ENCODE results near the gene METTL26. TPM values are rescaled to one million over a fixed set of nuclear protein-coding genes. Genes with fewer than 3 reads are reported as not detected.

METTL26 gene
- total and polyA plus RNA-seq, 9 of the 15 experiments (the other 6 are each of a cell fraction or from before 2014, with no cell fraction given) = 7.3 to 262 (median 80.9) TPM

DNA sequence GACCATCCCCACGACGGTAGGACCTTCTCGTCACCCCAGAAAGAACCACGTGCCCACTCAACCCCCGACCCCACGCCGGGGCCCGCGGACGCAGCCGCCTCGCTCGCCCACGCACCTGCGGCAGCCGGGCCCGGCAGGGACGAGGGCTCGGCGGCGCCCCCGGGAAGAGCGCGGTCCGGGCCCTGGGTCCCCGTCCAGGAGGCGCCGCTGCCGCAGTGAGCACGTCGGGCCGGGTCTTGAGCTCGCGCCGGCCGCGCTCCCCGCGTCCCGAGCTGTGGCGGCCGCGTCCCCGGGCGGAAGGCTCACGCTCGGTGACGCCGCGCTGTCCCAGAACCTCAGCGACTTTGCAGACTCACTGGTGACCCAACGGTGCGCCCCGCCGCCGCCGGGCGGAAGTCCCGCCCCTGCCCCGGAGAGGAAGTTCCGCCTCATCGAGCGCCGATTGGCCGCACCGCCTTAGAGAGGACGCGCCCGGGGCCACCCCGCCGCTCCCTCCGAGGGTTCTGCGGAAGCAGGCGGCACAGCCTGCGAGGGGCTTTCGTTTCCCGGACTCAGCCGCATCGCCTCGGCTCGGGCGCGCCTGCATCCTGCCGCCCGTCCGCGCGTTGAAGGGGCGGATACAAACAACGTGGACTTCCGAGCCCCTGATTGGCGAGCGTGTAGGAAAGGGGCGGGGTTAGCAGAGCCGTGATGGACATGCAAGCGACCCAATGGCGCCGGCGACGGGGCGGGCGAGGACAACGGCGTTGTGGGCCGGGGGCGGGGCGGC lies 47.0 kb downstream of the METTL26 start (continued):
- TF ChIP-seq TAF1 (IDR thresholded peaks at IDR 0.05; ENCODE audit: control insufficient read depth, extremely low read depth, insufficient read depth, low read length, severe bottlenecking) (peak; percentile 88), TEAD1 (CRISPR knock-in tag; IDR thresholded peaks at IDR 0.05) (peak in 1 of 2 experiments; percentile 65; a peak in 2 of 4 replicates), RBBP5 (IDR thresholded peaks at IDR 0.05; ENCODE audit: borderline replicate concordance, insufficient read depth, low read length, poor library complexity, severe bottlenecking) (peak; percentile 57), ZNF699 (CRISPR knock-in tag; IDR thresholded peaks at IDR 0.05; ENCODE audit: insufficient replicate concordance) (no peak), KAT8 (IDR thresholded peaks at IDR 0.05; ENCODE audit: low read depth) (no peak), SMARCC2 (IDR thresholded peaks at IDR 0.05; ENCODE audit: low read depth) (no peak), PTTG1 (tag; IDR thresholded peaks at IDR 0.05; ENCODE audit: low read depth) (no peak), SREBF2 (CRISPR knock-in tag; IDR thresholded peaks at IDR 0.05) (no peak), HDAC3 (IDR thresholded peaks at IDR 0.05; ENCODE audit: borderline replicate concordance, partially characterized antibody) (no peak), ZNF780A (CRISPR knock-in tag; IDR thresholded peaks at IDR 0.05) (no peak; the same call in 1 of the 2 replicates), ZNF121 (CRISPR knock-in tag; conservative IDR thresholded peaks at IDR 0.05) (no peak), SAFB2 (IDR thresholded peaks at IDR 0.05; ENCODE audit: borderline replicate concordance, low read depth, low read length, severe bottlenecking) (no peak), ELF2 (CRISPR knock-in tag; IDR thresholded peaks at IDR 0.05) (no peak), XRCC4 (IDR thresholded peaks at IDR 0.05; ENCODE audit: extremely low read depth, insufficient read depth, insufficient read length) (no peak), NFRKB (IDR thresholded peaks at IDR 0.05; ENCODE audit: low read depth) (0 out of 2 replicates have a peak, but pooled peaks have one; percentile 3)
- TF ChIP-seq, protein P1, sequence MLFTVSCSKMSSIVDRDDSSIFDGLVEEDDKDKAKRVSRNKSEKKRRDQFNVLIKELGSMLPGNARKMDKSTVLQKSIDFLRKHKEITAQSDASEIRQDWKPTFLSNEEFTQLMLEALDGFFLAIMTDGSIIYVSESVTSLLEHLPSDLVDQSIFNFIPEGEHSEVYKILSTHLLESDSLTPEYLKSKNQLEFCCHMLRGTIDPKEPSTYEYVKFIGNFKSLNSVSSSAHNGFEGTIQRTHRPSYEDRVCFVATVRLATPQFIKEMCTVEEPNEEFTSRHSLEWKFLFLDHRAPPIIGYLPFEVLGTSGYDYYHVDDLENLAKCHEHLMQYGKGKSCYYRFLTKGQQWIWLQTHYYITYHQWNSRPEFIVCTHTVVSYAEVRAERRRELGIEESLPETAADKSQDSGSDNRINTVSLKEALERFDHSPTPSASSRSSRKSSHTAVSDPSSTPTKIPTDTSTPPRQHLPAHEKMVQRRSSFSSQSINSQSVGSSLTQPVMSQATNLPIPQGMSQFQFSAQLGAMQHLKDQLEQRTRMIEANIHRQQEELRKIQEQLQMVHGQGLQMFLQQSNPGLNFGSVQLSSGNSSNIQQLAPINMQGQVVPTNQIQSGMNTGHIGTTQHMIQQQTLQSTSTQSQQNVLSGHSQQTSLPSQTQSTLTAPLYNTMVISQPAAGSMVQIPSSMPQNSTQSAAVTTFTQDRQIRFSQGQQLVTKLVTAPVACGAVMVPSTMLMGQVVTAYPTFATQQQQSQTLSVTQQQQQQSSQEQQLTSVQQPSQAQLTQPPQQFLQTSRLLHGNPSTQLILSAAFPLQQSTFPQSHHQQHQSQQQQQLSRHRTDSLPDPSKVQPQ (CRISPR knock-in tag; IDR thresholded peaks at IDR 0.05; ENCODE audit: borderline replicate concordance) = no peak
- TF ChIP-seq, protein P2, sequence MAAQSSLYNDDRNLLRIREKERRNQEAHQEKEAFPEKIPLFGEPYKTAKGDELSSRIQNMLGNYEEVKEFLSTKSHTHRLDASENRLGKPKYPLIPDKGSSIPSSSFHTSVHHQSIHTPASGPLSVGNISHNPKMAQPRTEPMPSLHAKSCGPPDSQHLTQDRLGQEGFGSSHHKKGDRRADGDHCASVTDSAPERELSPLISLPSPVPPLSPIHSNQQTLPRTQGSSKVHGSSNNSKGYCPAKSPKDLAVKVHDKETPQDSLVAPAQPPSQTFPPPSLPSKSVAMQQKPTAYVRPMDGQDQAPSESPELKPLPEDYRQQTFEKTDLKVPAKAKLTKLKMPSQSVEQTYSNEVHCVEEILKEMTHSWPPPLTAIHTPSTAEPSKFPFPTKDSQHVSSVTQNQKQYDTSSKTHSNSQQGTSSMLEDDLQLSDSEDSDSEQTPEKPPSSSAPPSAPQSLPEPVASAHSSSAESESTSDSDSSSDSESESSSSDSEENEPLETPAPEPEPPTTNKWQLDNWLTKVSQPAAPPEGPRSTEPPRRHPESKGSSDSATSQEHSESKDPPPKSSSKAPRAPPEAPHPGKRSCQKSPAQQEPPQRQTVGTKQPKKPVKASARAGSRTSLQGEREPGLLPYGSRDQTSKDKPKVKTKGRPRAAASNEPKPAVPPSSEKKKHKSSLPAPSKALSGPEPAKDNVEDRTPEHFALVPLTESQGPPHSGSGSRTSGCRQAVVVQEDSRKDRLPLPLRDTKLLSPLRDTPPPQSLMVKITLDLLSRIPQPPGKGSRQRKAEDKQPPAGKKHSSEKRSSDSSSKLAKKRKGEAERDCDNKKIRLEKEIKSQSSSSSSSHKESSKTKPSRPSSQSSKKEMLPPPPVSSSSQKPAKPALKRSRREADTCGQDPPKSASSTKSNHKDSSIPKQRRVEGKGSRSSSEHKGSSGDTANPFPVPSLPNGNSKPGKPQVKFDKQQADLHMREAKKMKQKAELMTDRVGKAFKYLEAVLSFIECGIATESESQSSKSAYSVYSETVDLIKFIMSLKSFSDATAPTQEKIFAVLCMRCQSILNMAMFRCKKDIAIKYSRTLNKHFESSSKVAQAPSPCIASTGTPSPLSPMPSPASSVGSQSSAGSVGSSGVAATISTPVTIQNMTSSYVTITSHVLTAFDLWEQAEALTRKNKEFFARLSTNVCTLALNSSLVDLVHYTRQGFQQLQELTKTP (IDR thresholded peaks at IDR 0.05; ENCODE audit: low read depth in 1 of 2, partially characterized antibody in 2 of 2) = no peak
- TF ChIP-seq, protein P3, sequence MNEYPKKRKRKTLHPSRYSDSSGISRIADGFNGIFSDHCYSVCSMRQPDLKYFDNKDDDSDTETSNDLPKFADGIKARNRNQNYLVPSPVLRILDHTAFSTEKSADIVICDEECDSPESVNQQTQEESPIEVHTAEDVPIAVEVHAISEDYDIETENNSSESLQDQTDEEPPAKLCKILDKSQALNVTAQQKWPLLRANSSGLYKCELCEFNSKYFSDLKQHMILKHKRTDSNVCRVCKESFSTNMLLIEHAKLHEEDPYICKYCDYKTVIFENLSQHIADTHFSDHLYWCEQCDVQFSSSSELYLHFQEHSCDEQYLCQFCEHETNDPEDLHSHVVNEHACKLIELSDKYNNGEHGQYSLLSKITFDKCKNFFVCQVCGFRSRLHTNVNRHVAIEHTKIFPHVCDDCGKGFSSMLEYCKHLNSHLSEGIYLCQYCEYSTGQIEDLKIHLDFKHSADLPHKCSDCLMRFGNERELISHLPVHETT (CRISPR knock-in tag; conservative IDR thresholded peaks at IDR 0.05 in 1 of 2, IDR thresholded peaks at IDR 0.05 in 1 of 2) = peak in 1 of 2 experiments; percentile 89; a peak in 1 of 4 replicates
